IMR-90 (cell line): ENCODE results near the gene LLGL2. TPM values are rescaled to one million over a fixed set of nuclear protein-coding genes. Genes with fewer than 3 reads are reported as not detected.
A peak's percentile ranks its signal among the peaks of the same experiment; 100 is the strongest.

Experiments used
- ATAC-seq: fragments of 200-7000 bp; cut with Tn5 transposase; 2 replicates; pipeline ENCODE4 v1.9.1; 2020; ENCODE audit warnings: low read depth, mild to moderate bottlenecking, moderate library complexity
- BruUV-seq: library from RNA; stranded (reverse); fragments of 400-500 nt; replicated peaks from 2 replicates; lab custom pipeline; 2021; lab: Mats Ljungman, UMichigan
- CTCF ChIA-PET: fragments of 300-600 bp; formaldehyde crosslinking; extraction: SDS; loops from one replicate; lab custom pipeline; 2021; ENCODE audit warnings: antibody characterized with exemption; lab: Yijun Ruan, JAX
- POLR2A ChIA-PET: fragments of 300-600 bp; sonication (Branson Sonifier 250); formaldehyde crosslinking; loops from one replicate; lab custom pipeline; 2022; ENCODE audit warnings: antibody characterized with exemption; ENCODE audit not compliant: unreplicated experiment; lab: Charles Lee
- DNase-seq: peaks from one replicate; pipeline ENCODE4 v3.0.0; 2013
- H2AFZ ChIP-seq: replicated peaks from 2 replicates; pipeline ENCODE3; 2013; ENCODE audit warnings: low read length, mild to moderate bottlenecking; ENCODE audit not compliant: poor library complexity
- H2AK5ac ChIP-seq: 2 replicates; pipeline ENCODE4 v1.6.1; 2013; ENCODE audit warnings: low read depth, low read length, inconsistent platforms
- H2AK9ac ChIP-seq: replicated peaks from 2 replicates; pipeline ENCODE3; 2013; ENCODE audit warnings: mild to moderate bottlenecking, low read depth, low read length, moderate library complexity; ENCODE audit not compliant: poor library complexity
- H2BK120ac ChIP-seq: 2 replicates; pipeline ENCODE4 v1.6.1; 2013; ENCODE audit warnings: low read depth, low read length, inconsistent platforms
- H2BK15ac ChIP-seq: 3 replicates; pipeline ENCODE4 v1.6.1; 2013; ENCODE audit warnings: low read depth, low read length, inconsistent platforms
- H2BK20ac ChIP-seq: 2 replicates; pipeline ENCODE4 v1.6.1; 2013; ENCODE audit warnings: low read depth, mild to moderate bottlenecking, inconsistent platforms, low read length, moderate library complexity
- H2BK5ac ChIP-seq: 2 replicates; pipeline ENCODE4 v1.6.1; 2013; ENCODE audit warnings: mild to moderate bottlenecking, low read depth, low read length, inconsistent platforms; ENCODE audit not compliant: poor library complexity, severe bottlenecking
- H3K14ac ChIP-seq: replicated peaks from 2 replicates; pipeline ENCODE4 v1.6.1; 2013; ENCODE audit warnings: low read depth, low read length, inconsistent platforms
- H3K18ac ChIP-seq: 2 replicates; pipeline ENCODE4 v1.6.1; 2013; ENCODE audit warnings: low read depth, low read length, control low read depth
- H3K23ac ChIP-seq: 2 replicates; pipeline ENCODE4 v1.6.1; 2013; ENCODE audit warnings: low read depth, low read length, inconsistent platforms
- H3K27ac ChIP-seq: 2 replicates; pipeline ENCODE4 v1.5.1; 2013; ENCODE audit warnings: mild to moderate bottlenecking, control low read depth, low read length; ENCODE audit not compliant: insufficient read depth
- H3K27me3 ChIP-seq: 2 replicates; pipeline ENCODE4 v1.6.1; 2013; ENCODE audit warnings: low read length; ENCODE audit not compliant: control insufficient read depth, insufficient read depth
- H3K36me3 ChIP-seq: 2 replicates; pipeline ENCODE4 v1.6.1; 2013; ENCODE audit warnings: low read length, mixed read lengths; ENCODE audit not compliant: control insufficient read depth, insufficient read depth
- H3K4ac ChIP-seq: 2 replicates; pipeline ENCODE4 v1.6.1; 2013; ENCODE audit warnings: low read depth, low read length, inconsistent platforms
- H3K4me1 ChIP-seq: 2 replicates; pipeline ENCODE4 v1.6.1; 2013; ENCODE audit warnings: low read length, mixed read lengths; ENCODE audit not compliant: control insufficient read depth, insufficient read depth
- H3K4me2 ChIP-seq: 2 replicates; pipeline ENCODE4 v1.6.1; 2013; ENCODE audit warnings: low read depth, mild to moderate bottlenecking, control low read depth, low read length, moderate library complexity
- H3K4me3 ChIP-seq: 2 replicates; pipeline ENCODE4 v1.5.1; 2013; ENCODE audit warnings: low read depth, mild to moderate bottlenecking, control low read depth, low read length, moderate library complexity; ENCODE audit not compliant: insufficient read depth
- H3K56ac ChIP-seq: 2 replicates; pipeline ENCODE4 v1.6.1; 2013; ENCODE audit warnings: low read length, inconsistent platforms; ENCODE audit not compliant: insufficient read depth; ENCODE audit errors: extremely low read depth
- H3K79me1 ChIP-seq, 2 experiments: 2 replicates each; pipeline ENCODE4 v1.6.1; 2013; ENCODE audit warnings: low read length in 2 of 2, inconsistent platforms in 1 of 2, low read depth in 1 of 2
- H3K9ac ChIP-seq: 2 replicates; pipeline ENCODE4 v1.6.1; 2013; ENCODE audit warnings: low read depth, low read length, control low read depth
- H3K9me1 ChIP-seq: 2 replicates; pipeline ENCODE4 v1.6.1; 2013; ENCODE audit warnings: low read length, inconsistent platforms; ENCODE audit not compliant: insufficient read depth
- H3K9me3 ChIP-seq: 2 replicates; pipeline ENCODE4 v1.6.1; 2013; ENCODE audit warnings: low read length; ENCODE audit not compliant: control insufficient read depth, insufficient read depth
- H4K20me1 ChIP-seq: 2 replicates; pipeline ENCODE4 v1.6.1; 2013; ENCODE audit warnings: low read length, inconsistent platforms; ENCODE audit not compliant: insufficient read depth
- H4K5ac ChIP-seq: 2 replicates; pipeline ENCODE4 v1.6.1; 2013; ENCODE audit warnings: mild to moderate bottlenecking, low read depth, low read length, control low read depth
- H4K8ac ChIP-seq, 2 experiments: 2 replicates each; pipeline ENCODE4 v1.6.1; 2013; ENCODE audit warnings: low read depth in 2 of 2, low read length in 2 of 2, control low read depth in 1 of 2, inconsistent platforms in 1 of 2
- H4K91ac ChIP-seq: 2 replicates; pipeline ENCODE4 v1.6.1; 2013; ENCODE audit warnings: low read depth, low read length, inconsistent platforms; ENCODE audit not compliant: insufficient read depth
- BHLHE40 ChIP-seq: fragments of 150-350 bp; IDR thresholded peaks from 2 replicates; pipeline ENCODE4 v1.6.1; 2016; ENCODE audit warnings: mild to moderate bottlenecking, low read depth, low read length
- CEBPB ChIP-seq: IDR thresholded peaks from 2 replicates; pipeline ENCODE4 v1.6.1; 2012; ENCODE audit warnings: low read depth, low read length, improper control_type of control experiment
- CHD1 ChIP-seq: IDR thresholded peaks from 2 replicates; pipeline ENCODE4 v1.6.1; 2012; ENCODE audit warnings: low read depth, low read length, improper control_type of control experiment
- CTCF ChIP-seq: conservative IDR thresholded peaks from 2 replicates; pipeline ENCODE4 v1.5.1; 2012; ENCODE audit warnings: mild to moderate bottlenecking, low read depth, low read length, improper control_type of control experiment
- ELK1 ChIP-seq: fragments of 150-350 bp; IDR thresholded peaks from 2 replicates; pipeline ENCODE4 v1.6.1; 2016; ENCODE audit warnings: low read depth, mild to moderate bottlenecking, low read length, moderate library complexity, borderline replicate concordance
- FOS ChIP-seq: fragments of 150-350 bp; IDR thresholded peaks from 2 replicates; pipeline ENCODE4 v1.6.1; 2016; ENCODE audit warnings: low read depth, low read length
- MAFK ChIP-seq: IDR thresholded peaks from 2 replicates; pipeline ENCODE4 v1.6.1; 2012; ENCODE audit warnings: low read depth, low read length, improper control_type of control experiment
- MAZ ChIP-seq: IDR thresholded peaks from 2 replicates; pipeline ENCODE4 v1.6.1; 2012; ENCODE audit warnings: low read depth, mild to moderate bottlenecking, low read length, improper control_type of control experiment, moderate library complexity, borderline replicate concordance
- MXI1 ChIP-seq: IDR thresholded peaks from 2 replicates; pipeline ENCODE4 v1.6.1; 2012; ENCODE audit warnings: low read depth, mild to moderate bottlenecking, low read length, moderate library complexity, borderline replicate concordance
- NFE2L2 ChIP-seq: fragments of 150-350 bp; IDR thresholded peaks from 2 replicates; pipeline ENCODE4 v1.6.1; 2016; ENCODE audit warnings: low read depth, mild to moderate bottlenecking, low read length
- POLR2A ChIP-seq: IDR thresholded peaks from 2 replicates; pipeline ENCODE4 v1.6.1; 2012; ENCODE audit warnings: mild to moderate bottlenecking, low read depth, low read length
- RAD21 ChIP-seq: IDR thresholded peaks from 2 replicates; pipeline ENCODE4 v1.6.1; 2012; ENCODE audit warnings: low read length, improper control_type of control experiment
- RCOR1 ChIP-seq: IDR thresholded peaks from 2 replicates; pipeline ENCODE4 v1.6.1; 2012; ENCODE audit warnings: mild to moderate bottlenecking, low read length, improper control_type of control experiment; ENCODE audit not compliant: insufficient replicate concordance
- RFX5 ChIP-seq: IDR thresholded peaks from 2 replicates; pipeline ENCODE4 v1.8.0; 2012; ENCODE audit warnings: low read depth, mild to moderate bottlenecking, low read length, moderate library complexity
- SMC3 ChIP-seq: fragments of 150-350 bp; IDR thresholded peaks from 2 replicates; pipeline ENCODE4 v1.6.1; 2016; ENCODE audit warnings: low read depth, mild to moderate bottlenecking, antibody characterized with exemption, low read length, moderate library complexity
- USF2 ChIP-seq: fragments of 150-350 bp; IDR thresholded peaks from 2 replicates; pipeline ENCODE4 v1.6.1; 2017; ENCODE audit warnings: mild to moderate bottlenecking, antibody characterized with exemption, low read length, low read depth
- WGBS, 2 experiments: methylation state at CpG; one replicate each; pipeline versions ENCODE4 v1.1.5 to v1.1.7; 2013; ENCODE audit warnings: missing lambda C conversion rate in 2 of 2; ENCODE audit not compliant: insufficient read length in 1 of 2; ENCODE audit errors: extremely low coverage in 2 of 2; 5-methylcytosine and 5-hydroxymethylcytosine counted together
- dilution Hi-C: fragments of 300-500 bp; cut with HindIII; formaldehyde crosslinking; loops from one replicate; pipeline ENCODE4 v1.14.3; 2018; ENCODE audit warnings: low sequenced_read_pairs; ENCODE audit not compliant: unreplicated experiment
- in situ Hi-C: fragments of 300-500 bp; cut with MboI; formaldehyde crosslinking; loops from 3 replicates; pipeline ENCODE4 v1.14.3; 2019; ENCODE audit warnings: low sequenced_read_pairs, inconsistent platforms, mixed read lengths
- intact Hi-C: fragments of 100-400 bp; cut with micrococcal nuclease; formaldehyde crosslinking; loops from 2 replicates; pipeline ENCODE4 v1.10.0; 2022
- polyA plus RNA-seq, 3 experiments: library from polyadenylated mRNA; depleted of rRNA; stranded (reverse); fragments of >200 nt; gene quantifications; 2 replicates each; pipeline ENCODE4 v1.2.3, GENCODE V29; 2012; ENCODE audit warnings: low replicate concordance in 1 of 3
- total RNA-seq: library from RNA; depleted of rRNA; stranded (reverse); fragments of >200 nt; gene quantifications from 2 replicates; pipeline ENCODE4 v1.2.3, GENCODE V29; 2012

The LLGL2 gene
- total and polyA plus RNA-seq, 2 of the 4 experiments (the other 2 are of a cell fraction) = 0.54 to 0.72 TPM

GRCh38 chr17:75551266-75551665, 25.8 kb downstream of the LLGL2 start:
- ChIA-PET CTCF (no interaction called here), POLR2A (no interaction called here)
- Histone ChIP-seq H3K9ac (no peak overlapping the region), H3K27ac (no peak overlapping the region), H3K4ac (peak overlapping the region; percentile 24; the same call in 1 of the 2 replicates), H3K4me1 (peaks cover 11% of the 10 kb centered on the region), H2BK15ac (no peak overlapping the region), H3K36me3 (no peaks in the 10 kb centered on the region), H3K14ac (no peak overlapping the region), H3K9me3 (no peaks in the 10 kb centered on the region), H2BK5ac (no peak overlapping the region), H3K79me1 (no peaks in the 10 kb centered on the region), H2BK20ac (no peak overlapping the region), H4K91ac (no peak overlapping the region), H4K8ac (no peak overlapping the region), H3K4me2 (no peak overlapping the region), H2AFZ (no peak overlapping the region), H4K5ac (no peak overlapping the region), H2AK5ac (peak overlapping the region; percentile 20; the same call in 1 of the 2 replicates), H3K18ac (no peak overlapping the region), H3K27me3 (peaks cover 17% of the 10 kb centered on the region), H2BK120ac (no peak overlapping the region), H2AK9ac (no peak overlapping the region), H3K23ac (no peak overlapping the region), H3K56ac (no peak overlapping the region), H3K4me3 (no peak overlapping the region), H4K20me1 (no peaks in the 10 kb centered on the region), H3K9me1 (peaks cover 11% of the 10 kb centered on the region; the same call in 1 of the 2 replicates)
- TF ChIP-seq POLR2A (no peak), CEBPB (no peak), CTCF (no peak), RAD21 (no peak), NFE2L2 (no peak), MAZ (no peak), MAFK (no peak), MXI1 (no peak), SMC3 (no peak), CHD1 (no peak), FOS (no peak), USF2 (no peak), BHLHE40 (no peak), ELK1 (no peak), RCOR1 (no peak), RFX5 (no peak)
- dilution Hi-C loops (no loop called here), in situ Hi-C loops (no loop called here), intact Hi-C loops (no loop called here)
- WGBS, 2 experiments = 54% methylated on average over 4 of the region's 7 CpGs; no CpG with 5 or more reads in 1 of the 2 experiments
- DNase-seq (no peak), ATAC-seq (no peak)
- BruUV-seq = no TSS peak
